GM23248 (cell line): ENCODE measurements around the gene MGAT2. TPM values are rescaled to one million over a fixed set of nuclear protein-coding genes. Genes with fewer than 3 reads are reported as not detected.

ENCODE experiments used
- DNase-seq: peaks from one replicate; pipeline ENCODE4 v3.0.0-alpha.2; 2015
- H2AFZ ChIP-seq: fragments of 200-600 bp; sonication (generic); 2 replicates; pipeline ENCODE4 v1.6.1; 2016; ENCODE audit warnings: antibody characterized with exemption
- H3F3A ChIP-seq: fragments of 200-600 bp; sonication (generic); 2 replicates; pipeline ENCODE4 v1.6.1; 2016; ENCODE audit warnings: mild to moderate bottlenecking, antibody characterized with exemption, mixed run types; ENCODE audit not compliant: insufficient read depth
- H3K27ac ChIP-seq: fragments of 200-600 bp; sonication (generic); 2 replicates; pipeline ENCODE4 v1.5.1; 2016; ENCODE audit warnings: mild to moderate bottlenecking
- H3K27me3 ChIP-seq: fragments of 200-600 bp; sonication (generic); replicated peaks from 2 replicates; pipeline ENCODE4 v1.6.1; 2016; ENCODE audit warnings: mild to moderate bottlenecking; ENCODE audit not compliant: insufficient read depth
- H3K36me3 ChIP-seq: fragments of 200-600 bp; sonication (generic); 2 replicates; pipeline ENCODE4 v1.6.1; 2016; ENCODE audit warnings: low read depth, mild to moderate bottlenecking
- H3K4me1 ChIP-seq: fragments of 200-600 bp; sonication (generic); 2 replicates; pipeline ENCODE4 v1.6.1; 2016; ENCODE audit warnings: mild to moderate bottlenecking; ENCODE audit not compliant: insufficient read depth
- H3K4me2 ChIP-seq: fragments of 200-600 bp; sonication (generic); one replicate; pipeline ENCODE4 v1.6.1; 2016; ENCODE audit warnings: mild to moderate bottlenecking; ENCODE audit not compliant: unreplicated experiment
- H3K4me3 ChIP-seq: fragments of 200-600 bp; sonication (generic); 2 replicates; pipeline ENCODE4 v1.5.1; 2016; ENCODE audit warnings: mild to moderate bottlenecking
- H3K79me2 ChIP-seq: fragments of 200-600 bp; sonication (generic); 2 replicates; pipeline ENCODE4 v1.6.1; 2016; ENCODE audit warnings: mild to moderate bottlenecking; ENCODE audit not compliant: insufficient read depth
- H3K9ac ChIP-seq: fragments of 200-600 bp; sonication (generic); 2 replicates; pipeline ENCODE4 v1.6.1; 2016; ENCODE audit warnings: mild to moderate bottlenecking
- H3K9me2 ChIP-seq: fragments of 200-600 bp; sonication (generic); 2 replicates; pipeline ENCODE4 v1.6.1; 2016; ENCODE audit warnings: mixed run types, mild to moderate bottlenecking, moderate library complexity; ENCODE audit not compliant: insufficient read depth
- H3K9me3 ChIP-seq: fragments of 200-600 bp; sonication (generic); one replicate; pipeline ENCODE4 v1.6.1; 2017; ENCODE audit warnings: low read depth
- H4K20me1 ChIP-seq: fragments of 200-600 bp; sonication (generic); 2 replicates; pipeline ENCODE4 v1.6.0; 2016; ENCODE audit not compliant: insufficient read depth
- EZH2 ChIP-seq: fragments of 200-600 bp; sonication (generic); IDR thresholded peaks from 2 replicates; pipeline ENCODE4 v1.6.1; 2018; ENCODE audit warnings: antibody characterized with exemption, mild to moderate bottlenecking; ENCODE audit not compliant: insufficient read depth, poor library complexity, severe bottlenecking
- EZH2phosphoT487 ChIP-seq: fragments of 200-600 bp; sonication (generic); IDR thresholded peaks from 2 replicates; pipeline ENCODE4 v1.6.1; 2018; ENCODE audit warnings: antibody characterized with exemption, moderate library complexity, mild to moderate bottlenecking, low read depth; ENCODE audit not compliant: insufficient read depth
- WGBS, 2 experiments: methylation state at CpG; one replicate each; pipeline ENCODE4 v1.1.6; 2015 to 2017; ENCODE audit warnings: low lambda C conversion rate in 2 of 2, low coverage in 1 of 2; ENCODE audit errors: missing lambda C conversion rate in 2 of 2; 5-methylcytosine and 5-hydroxymethylcytosine counted together
- in situ Hi-C: fragments of 300-500 bp; cut with MboI; formaldehyde crosslinking; loops from 2 replicates; pipeline ENCODE4 v1.15.0; 2020
- polyA plus RNA-seq: library from polyadenylated mRNA; unstranded; fragments of >200 nt; fragmentation: Nextera tagmentation; extraction: Ambion mirVana; gene quantifications from 2 replicates; pipeline ENCODE4 v1.2.1, GENCODE V29; 2016
- total RNA-seq: library from RNA; depleted of rRNA; stranded (reverse); fragments of >200 nt; shearing (Covaris generic); gene quantifications from 2 replicates; pipeline ENCODE4 v1.2.3, GENCODE V29; 2014

The MGAT2 gene
- total and polyA plus RNA-seq, 2 experiments from 2014 or later = 40.2 to 92.9 TPM

DNA sequence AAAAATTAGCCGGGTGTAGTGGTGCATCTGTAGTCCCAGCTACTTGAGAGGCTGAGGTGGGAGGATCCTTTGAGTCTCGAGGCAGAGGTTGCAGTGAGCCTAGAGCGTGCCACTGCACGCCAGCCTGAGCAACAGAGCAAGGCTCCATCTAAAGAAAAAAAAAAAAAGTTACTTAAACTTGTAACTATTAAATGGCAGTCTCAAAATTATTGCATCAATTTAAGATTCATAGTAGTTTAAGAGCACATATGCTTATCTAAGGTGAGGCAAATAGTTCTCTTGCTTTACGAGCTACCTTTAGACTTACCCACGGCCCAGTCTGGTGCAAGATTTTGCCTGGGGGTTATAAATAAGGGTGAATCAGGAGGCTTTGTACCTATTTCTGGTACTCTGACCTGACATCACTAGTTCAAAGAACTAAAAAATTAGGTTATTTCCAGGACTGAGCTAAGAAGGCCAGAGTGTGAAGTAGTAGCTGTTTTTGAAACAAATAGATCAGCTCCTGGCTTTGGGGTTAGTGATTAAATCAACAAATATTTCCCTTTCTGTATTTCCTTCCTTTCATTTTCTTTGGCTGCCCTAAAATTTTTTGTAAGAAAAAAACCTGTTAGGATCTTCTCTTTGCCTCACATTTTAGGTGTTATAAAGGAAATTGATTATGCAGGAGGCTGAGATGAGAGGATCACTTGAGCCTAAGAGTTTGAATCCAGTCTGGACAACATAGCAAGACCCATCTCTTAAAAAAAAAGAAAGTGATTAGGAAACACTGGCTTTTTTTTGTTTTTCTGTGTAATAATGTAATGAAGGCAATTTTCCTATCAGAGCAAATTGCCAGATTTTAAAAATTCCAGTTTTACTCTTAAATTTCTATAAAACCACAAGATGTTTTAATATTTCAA lies 3.6 kb downstream of the MGAT2 start:
- Histone ChIP-seq H3K27ac (peak overlapping the region; percentile 34), H3K36me3 (peaks cover 5% of the 10 kb centered on the region), H2AFZ (no peak overlapping the region), H3K4me1 (peaks cover 27% of the 10 kb centered on the region), H3K9me2 (no peaks in the 10 kb centered on the region), H3K4me3 (peak overlapping the region; percentile 90), H3K4me2 (peak overlapping the region; percentile 90), H3K9ac (peak overlapping the region; percentile 94; the same call in 1 of the 2 replicates), H3K9me3 (no peaks in the 10 kb centered on the region), H4K20me1 (no peaks in the 10 kb centered on the region), H3F3A (peaks cover 27% of the 10 kb centered on the region), H3K79me2 (peaks cover 97% of the 10 kb centered on the region), H3K27me3 (no peaks in the 10 kb centered on the region)
- in situ Hi-C loops = no loop called here
- whole genome bisulfite sequencing, 2 experiments = 87 to 91% methylated on average over 6 of the region's 6 CpGs
- TF ChIP-seq EZH2 = no peak
- no peak for TF ChIP-seq EZH2phosphoT487
- peak; percentile 48 for DNase-seq

DNA sequence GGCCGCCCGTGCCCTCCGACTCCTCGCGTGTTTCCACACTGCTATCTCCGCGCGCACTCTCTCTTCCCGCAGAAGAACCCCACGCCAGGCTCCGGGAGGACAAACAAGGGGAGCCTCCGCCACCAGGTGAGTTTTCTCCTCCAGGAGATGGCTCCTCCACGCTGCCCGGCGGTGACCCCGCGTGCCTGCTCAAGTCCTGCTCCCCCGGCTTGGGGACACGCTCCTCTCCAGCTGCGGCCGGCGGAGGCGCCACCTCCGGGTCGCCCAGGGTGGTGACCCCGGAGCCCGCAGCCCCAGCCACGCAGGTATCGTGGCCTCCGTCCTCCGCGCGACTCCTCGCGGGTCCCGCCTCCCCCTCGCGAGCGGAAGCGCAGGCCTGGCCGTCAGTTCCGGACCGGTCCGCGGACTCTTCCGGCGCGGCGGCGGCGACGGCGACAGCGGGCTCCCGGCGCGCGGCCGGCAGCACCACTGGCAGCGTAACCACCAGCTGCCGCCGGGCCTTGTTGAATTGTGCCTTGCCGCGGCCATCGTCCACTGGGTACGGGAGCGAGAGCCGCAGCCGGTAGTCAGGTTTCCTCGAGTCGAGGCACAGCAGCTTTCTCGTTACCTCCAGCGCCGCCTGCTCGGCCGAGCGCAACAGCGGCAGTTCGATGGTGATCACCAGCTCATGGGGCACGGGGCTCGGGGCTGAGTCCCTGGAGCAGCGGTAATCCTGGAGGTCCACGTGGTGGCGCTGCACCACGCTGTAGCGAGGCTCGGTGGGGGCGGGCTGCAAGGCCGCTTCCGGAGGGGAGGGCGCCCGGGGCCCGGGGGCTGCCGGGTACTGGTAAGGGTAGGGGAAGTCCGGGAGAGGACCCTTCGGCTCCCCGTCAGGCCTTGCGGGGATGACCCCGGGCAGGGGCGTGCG lies 13.3 kb downstream of the MGAT2 start:
- peak; percentile 98 for DNase-seq
- H2AFZ ChIP-seq = peak overlapping the region; percentile 87
- no peaks in the 10 kb centered on the region for H3K27me3 ChIP-seq
- peaks cover 86% of the 10 kb centered on the region for H3K79me2 ChIP-seq
- WGBS, 2 experiments = 0 to 2% methylated on average over 64 to 85 of the region's 101 CpGs
- H3K4me3 ChIP-seq = peak overlapping the region; percentile 83
- H3K4me1 ChIP-seq = peaks cover 21% of the 10 kb centered on the region
- peak overlapping the region; percentile 80 for H3K4me2 ChIP-seq
- peak overlapping the region; percentile 90 for H3K9ac ChIP-seq
- H3K36me3 ChIP-seq = peaks cover 4% of the 10 kb centered on the region; the same call in 1 of the 2 replicates
- TF ChIP-seq EZH2 (no peak), EZH2phosphoT487 (no peak)
- no peaks in the 10 kb centered on the region for H4K20me1 ChIP-seq
- H3K9me3 ChIP-seq = no peaks in the 10 kb centered on the region
- in situ Hi-C loops = loop anchor here (10.0 kb wide), 1 partner anchor 131 kb away; the partner anchor contains the start of gene KLHDC2
- H3K27ac ChIP-seq = peak overlapping the region; percentile 90
- no peaks in the 10 kb centered on the region for H3K9me2 ChIP-seq
- peaks cover 11% of the 10 kb centered on the region for H3F3A ChIP-seq

DNA sequence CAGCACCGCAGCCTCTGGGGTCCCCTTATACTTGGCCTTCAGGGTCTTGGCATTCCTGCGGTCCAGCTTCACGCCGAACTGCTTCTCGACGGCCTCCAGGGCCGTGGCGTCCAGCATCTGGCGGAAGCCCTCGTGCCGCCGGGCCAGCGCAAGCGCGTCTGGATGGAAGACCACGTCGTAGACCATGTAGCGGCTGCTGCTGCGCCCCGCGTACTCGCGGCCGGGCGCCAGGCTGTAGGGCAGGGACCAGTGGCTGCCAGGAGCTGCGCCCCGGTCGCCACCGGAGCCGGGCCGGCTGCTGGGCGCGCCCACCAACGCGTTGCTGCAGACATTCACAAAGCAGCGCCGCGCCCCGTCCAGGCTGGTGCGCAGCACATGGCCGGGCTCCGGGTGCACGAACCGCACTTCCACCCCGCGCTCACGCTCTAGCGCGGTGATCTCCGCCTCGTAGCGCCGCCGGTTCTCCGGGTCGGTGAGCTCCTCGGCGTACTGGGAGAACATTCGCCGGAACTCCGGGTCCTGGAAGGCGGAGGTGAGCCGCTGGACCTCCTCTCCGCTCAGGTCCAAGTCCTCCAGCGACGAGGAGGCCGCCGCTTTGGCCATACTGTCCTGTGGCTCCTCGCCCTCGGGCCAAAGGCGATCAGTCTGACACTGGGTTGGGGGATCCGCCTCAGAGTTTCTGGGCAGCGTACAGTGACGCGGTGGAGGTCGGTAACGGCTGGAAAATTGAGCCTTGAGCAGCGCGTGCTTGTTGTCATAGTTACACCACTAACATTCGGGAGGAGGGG lies 14.1 kb downstream of the MGAT2 start, which contains the start of gene DNAAF2:
Gene DNAAF2, minus strand, starts transcription at position 698 of the 788 bp plus-strand sequence. Its CDS starts 95 bp downstream, at position 603.
- Histone ChIP-seq H2AFZ (peak within 1 kb of the TSS; percentile 87), H3K27me3 (no peaks in the 10 kb centered on the region), H3K9me2 (no peaks in the 10 kb centered on the region), H3K4me2 (peak within 1 kb of the TSS; percentile 80), H3K4me3 (peak within 1 kb of the TSS; percentile 83), H3K36me3 (peaks cover 4% of the 10 kb centered on the region; the same call in 1 of the 2 replicates), H3K79me2 (peaks cover 86% of the 10 kb centered on the region), H3K27ac (peak within 1 kb of the TSS; percentile 90), H3K4me1 (peaks cover 21% of the 10 kb centered on the region), H3K9ac (peak within 1 kb of the TSS; percentile 90), H4K20me1 (no peaks in the 10 kb centered on the region), H3F3A (peaks cover 11% of the 10 kb centered on the region), H3K9me3 (no peaks in the 10 kb centered on the region)
- TF ChIP-seq EZH2phosphoT487 = no peak
- in situ Hi-C loops = loop anchor here (10.0 kb wide), 1 partner anchor 130 kb away; the partner anchor contains the start of gene KLHDC2
- WGBS, 2 experiments = 0 to 2% methylated on average over 70 to 80 of the region's 80 CpGs
- peak; percentile 85 for DNase-seq
